SK-N-MC (cell line): ENCODE measurements around the gene RHOH.
"Not testable (repeated sequence)": the region's sequence is repeated elsewhere in the genome, so short reads cannot be mapped to it uniquely, and the experiment has no call there.

ENCODE experiments used
- DNase-seq: peaks from one replicate; pipeline ENCODE4 v3.0.0-alpha.2; 2011; ENCODE audit warnings: low read depth, low spot score
- H3K27ac ChIP-seq: fragments of 200-600 bp; sonication (generic); 2 replicates; pipeline ENCODE4 v1.5.1; 2016; ENCODE audit warnings: mixed run types
- H3K36me3 ChIP-seq: fragments of 200-600 bp; sonication (generic); 2 replicates; pipeline ENCODE4 v1.6.1; 2017; ENCODE audit warnings: antibody characterized with exemption, low read length, mixed read lengths; ENCODE audit not compliant: insufficient read depth
- H3K4me3 ChIP-seq: fragments of 200-600 bp; sonication (generic); 2 replicates; pipeline ENCODE4 v1.5.1; 2016
- H3K9ac ChIP-seq: fragments of 200-600 bp; sonication (generic); 2 replicates; pipeline ENCODE4 v1.8.0; 2017; ENCODE audit warnings: mixed run types, mixed read lengths; ENCODE audit not compliant: insufficient read length
- H3K9me3 ChIP-seq: fragments of 200-600 bp; sonication (generic); 2 replicates; pipeline ENCODE4 v1.6.1; 2017; ENCODE audit warnings: low read depth, mild to moderate bottlenecking, antibody characterized with exemption, low read length, moderate library complexity, mixed read lengths
- EZH2 ChIP-seq: fragments of 200-600 bp; sonication (generic); IDR thresholded peaks from one replicate; pipeline ENCODE4 v1.6.1; 2017; ENCODE audit warnings: antibody characterized with exemption
- FOXP2 ChIP-seq: optimal IDR thresholded peaks from 2 replicates; pipeline ENCODE3; 2011; ENCODE audit warnings: mild to moderate bottlenecking, moderate library complexity; ENCODE audit not compliant: insufficient read depth; ENCODE audit errors: extremely low read length, control extremely low read depth
- POLR2AphosphoS5 ChIP-seq: IDR thresholded peaks from 2 replicates; pipeline ENCODE4 v1.6.1; 2012; ENCODE audit warnings: mild to moderate bottlenecking, low read depth, low read length, borderline replicate concordance

Gene RHOH, protein sequence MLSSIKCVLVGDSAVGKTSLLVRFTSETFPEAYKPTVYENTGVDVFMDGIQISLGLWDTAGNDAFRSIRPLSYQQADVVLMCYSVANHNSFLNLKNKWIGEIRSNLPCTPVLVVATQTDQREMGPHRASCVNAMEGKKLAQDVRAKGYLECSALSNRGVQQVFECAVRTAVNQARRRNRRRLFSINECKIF

DNA sequence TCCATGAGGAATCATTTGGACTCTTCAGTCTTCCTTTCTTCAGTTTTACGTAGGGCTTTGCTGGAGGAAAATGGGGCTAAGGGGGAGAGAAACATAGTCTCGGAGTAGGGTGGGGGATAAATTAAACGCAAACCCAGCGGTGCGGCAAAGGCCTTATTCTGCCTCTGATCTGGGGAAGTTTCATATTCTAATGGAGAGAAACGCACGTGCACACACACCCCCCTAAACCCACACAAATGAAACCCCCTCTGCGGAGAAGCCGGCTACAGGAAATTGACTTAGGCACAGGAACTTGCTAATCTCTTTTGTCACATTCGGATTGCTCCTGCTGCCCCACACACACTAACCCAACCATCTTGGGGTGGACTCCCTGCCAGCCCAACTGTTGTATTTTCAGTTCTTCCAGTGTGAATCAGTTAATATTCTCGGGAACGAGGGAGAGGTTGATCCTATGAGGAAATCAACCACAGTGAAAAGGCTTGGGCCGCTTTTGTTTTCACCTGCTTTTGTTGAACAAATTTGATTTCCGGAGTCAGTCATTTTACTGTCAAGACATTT lies at the start of gene RHOH:
Gene RHOH, plus strand, starts transcription at position 308 of the 558 bp plus-strand sequence. CDS start 46,356 bp downstream, outside the sequence.
- Histone ChIP-seq H3K4me3 (peak within 1 kb of the TSS; percentile 88), H3K27ac (peak within 1 kb of the TSS; percentile 99), H3K36me3 (peaks cover 21% of the 10 kb centered on the region), H3K9me3 (no peaks in the 10 kb centered on the region), H3K9ac (peak within 1 kb of the TSS; percentile 92)
- DNase-seq: no peak
- no peak for TF ChIP-seq EZH2
- TF ChIP-seq FOXP2: peak; percentile 17
- peak; percentile 84 for TF ChIP-seq POLR2AphosphoS5

DNA sequence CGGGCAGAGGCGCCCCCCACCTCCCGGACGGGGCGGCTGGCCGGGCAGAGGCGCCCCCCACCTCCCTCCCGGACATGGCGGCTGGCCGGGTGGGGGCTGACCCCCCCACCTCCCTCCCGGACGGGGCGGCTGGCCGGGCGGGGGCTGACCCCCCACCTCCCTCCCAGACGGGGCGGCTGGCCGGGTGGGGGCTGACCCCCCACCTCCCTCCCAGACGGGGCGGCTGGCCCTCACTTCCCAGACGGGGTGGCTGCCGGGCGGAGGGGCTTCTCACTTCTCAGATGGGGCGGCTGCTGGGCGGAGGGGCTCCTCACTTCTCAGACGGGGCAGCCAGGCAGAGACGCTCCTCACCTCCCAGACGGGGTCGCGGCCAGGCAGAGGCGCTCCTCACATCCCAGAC lies 49.3 kb upstream of the RHOH start:
- not testable (repeated sequence) for H3K9ac ChIP-seq, DNase-seq, H3K4me3 ChIP-seq, H3K27ac ChIP-seq, H3K9me3 ChIP-seq
- H3K36me3 ChIP-seq: peaks cover 43% of the 10 kb centered on the region

DNA sequence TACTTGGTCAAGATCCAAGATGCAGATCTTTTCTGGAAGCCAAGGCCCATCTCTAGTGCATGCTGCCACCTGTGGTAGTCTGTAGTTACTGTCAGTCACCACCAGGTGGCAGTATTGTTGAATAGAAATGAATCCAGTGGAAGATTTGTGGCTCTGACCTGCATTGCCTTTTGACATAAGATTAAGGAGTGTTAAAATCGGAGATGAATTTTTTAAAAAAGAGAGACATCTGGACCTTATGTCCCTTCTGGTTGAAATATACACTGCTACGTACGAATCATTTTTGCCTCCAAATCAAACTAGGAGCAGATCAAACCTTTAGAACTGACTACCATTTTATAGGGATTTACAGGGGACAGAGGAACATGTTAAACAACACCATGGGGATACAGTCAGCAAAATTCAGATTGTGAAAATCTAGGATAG lies 46.9 kb upstream of the RHOH start:
- Histone ChIP-seq H3K9me3 (no peaks in the 10 kb centered on the region), H3K4me3 (no peak overlapping the region), H3K27ac (no peak overlapping the region), H3K36me3 (peaks cover 26% of the 10 kb centered on the region), H3K9ac (no peak overlapping the region)
- DNase-seq: peak; percentile 57
- TF ChIP-seq FOXP2 (no peak), POLR2AphosphoS5 (no peak), EZH2 (no peak)

DNA sequence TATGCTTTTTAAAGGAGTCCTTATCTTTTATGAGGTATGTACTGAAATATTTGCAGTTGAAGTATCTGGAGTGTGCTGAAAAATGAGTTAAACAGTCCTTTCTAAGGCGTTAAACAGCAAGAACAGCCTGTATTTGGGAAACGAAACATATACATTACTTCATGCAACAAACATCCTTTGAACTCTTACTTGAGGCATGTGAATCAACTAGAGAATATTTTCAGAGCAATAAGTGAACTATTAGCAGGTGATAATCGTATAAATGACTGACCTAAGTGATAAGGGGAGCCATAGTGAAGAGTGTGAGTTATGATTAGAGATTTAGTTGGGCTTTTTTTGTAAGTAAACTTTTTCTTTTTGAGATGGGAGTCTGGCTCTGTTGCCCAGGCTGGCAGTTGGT lies 45.9 kb upstream of the RHOH start:
- Histone ChIP-seq H3K4me3 (no peak overlapping the region), H3K9ac (no peak overlapping the region)
- TF ChIP-seq POLR2AphosphoS5: no peak
- TF ChIP-seq FOXP2: no peak
- no peak for TF ChIP-seq EZH2

DNA sequence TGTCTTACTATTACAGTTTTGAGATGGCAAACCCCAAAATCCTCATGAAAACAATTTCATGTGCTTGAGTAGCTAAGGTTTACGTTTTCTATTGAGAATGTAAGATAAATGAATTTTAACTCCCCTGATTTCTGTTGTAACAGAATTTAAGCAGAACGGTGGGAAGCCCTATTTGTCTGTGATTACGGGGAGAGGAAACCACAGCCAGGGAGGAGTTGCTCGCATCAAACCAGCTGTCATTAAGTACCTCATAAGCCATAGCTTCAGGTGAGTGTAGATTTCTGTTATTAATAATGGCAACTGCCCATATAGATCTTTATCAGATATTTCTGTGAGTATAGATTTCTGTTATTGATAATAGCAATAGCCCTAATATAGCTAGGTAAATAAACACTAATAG lies 44.2 kb upstream of the RHOH start:
- TF ChIP-seq EZH2: no peak
- no peak for TF ChIP-seq POLR2AphosphoS5
- TF ChIP-seq FOXP2: no peak
- Histone ChIP-seq H3K36me3 (peaks cover 23% of the 10 kb centered on the region), H3K4me3 (no peak overlapping the region), H3K9ac (peak overlapping the region; percentile 34), H3K27ac (peak overlapping the region; percentile 65; the same call in 1 of the 2 replicates), H3K9me3 (no peaks in the 10 kb centered on the region)
- no peak for DNase-seq

More for the DNA sequence above, 45.9 kb upstream of the RHOH start:
- no peak for DNase-seq
- Histone ChIP-seq H3K36me3 (peaks cover 25% of the 10 kb centered on the region), H3K9me3 (no peaks in the 10 kb centered on the region), H3K27ac (no peak overlapping the region)

DNA sequence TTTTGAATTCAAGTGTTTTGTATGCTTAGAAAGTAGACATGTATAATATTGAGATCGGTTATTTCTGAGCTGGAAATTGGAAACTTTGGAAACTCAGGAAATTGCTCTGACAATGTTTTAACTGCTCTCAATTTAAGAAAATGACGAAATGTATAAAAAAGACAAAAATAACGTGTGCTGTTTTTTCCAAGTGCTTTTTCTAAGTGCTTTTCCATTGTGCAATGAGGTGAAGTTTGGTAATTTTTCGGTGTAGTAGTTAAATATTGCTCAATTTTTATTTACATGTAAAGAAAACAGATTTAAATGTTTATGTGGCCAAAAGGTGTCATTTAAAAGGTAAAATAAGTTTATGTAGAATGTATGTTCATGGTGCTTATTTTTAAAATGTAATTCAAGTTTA lies 39.4 kb upstream of the RHOH start:
- DNase-seq: no peak
- Histone ChIP-seq H3K4me3 (no peak overlapping the region), H3K9me3 (no peaks in the 10 kb centered on the region), H3K36me3 (peaks cover 4% of the 10 kb centered on the region; the same call in 1 of the 2 replicates), H3K9ac (no peak overlapping the region), H3K27ac (0 out of 2 replicates have a peak overlapping the region, but pooled peaks have one; percentile 8)
- TF ChIP-seq EZH2 (no peak), POLR2AphosphoS5 (no peak), FOXP2 (no peak)

DNA sequence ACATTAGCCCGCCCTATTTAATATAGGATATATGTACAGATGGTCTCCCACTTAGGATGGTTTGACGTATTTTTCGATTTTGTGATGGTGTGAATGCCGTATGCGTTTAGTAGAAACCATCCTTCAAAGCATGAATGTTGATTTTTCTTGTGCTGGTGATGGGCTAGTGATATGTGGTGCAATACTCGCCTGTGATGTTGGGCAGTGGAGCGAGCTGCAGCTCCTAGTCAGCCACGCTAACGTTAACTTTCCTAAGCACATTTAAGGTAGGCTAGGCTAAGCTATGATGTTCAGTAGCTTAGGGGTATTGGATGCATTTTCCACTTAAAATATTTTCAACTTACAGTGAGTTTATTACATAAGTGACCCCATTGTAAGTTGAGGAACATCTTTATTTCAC lies 36.6 kb upstream of the RHOH start:
- Histone ChIP-seq H3K4me3 (no peak overlapping the region), H3K36me3 (peaks cover 4% of the 10 kb centered on the region; the same call in 1 of the 2 replicates), H3K9ac (no peak overlapping the region), H3K27ac (no peak overlapping the region), H3K9me3 (no peaks in the 10 kb centered on the region)
- DNase-seq: no peak
- TF ChIP-seq EZH2 (no peak), FOXP2 (no peak), POLR2AphosphoS5 (no peak)

DNA sequence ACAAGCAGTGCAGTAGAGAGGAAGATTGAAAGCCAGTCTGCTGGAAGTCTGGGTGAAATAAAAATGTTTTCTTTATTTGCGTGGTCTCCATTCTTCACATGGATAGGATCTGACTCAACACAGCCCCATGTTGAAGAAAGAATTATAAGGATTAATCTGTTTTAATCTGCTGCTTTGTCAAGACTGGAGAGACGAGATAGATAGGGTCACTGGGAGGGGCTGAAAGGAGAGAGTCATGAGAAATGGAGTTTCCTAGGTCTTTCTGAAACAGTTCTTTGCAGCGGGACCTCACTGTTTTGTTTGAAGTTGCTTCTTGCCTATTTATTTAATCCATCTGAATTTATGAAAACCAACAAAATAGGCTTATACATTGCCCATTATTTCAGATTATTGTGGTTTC lies 32.4 kb upstream of the RHOH start:
- Histone ChIP-seq H3K27ac (no peak overlapping the region), H3K4me3 (no peak overlapping the region), H3K9ac (no peak overlapping the region), H3K36me3 (peaks cover 7% of the 10 kb centered on the region), H3K9me3 (no peaks in the 10 kb centered on the region)
- no peak for DNase-seq
- TF ChIP-seq EZH2 (no peak), POLR2AphosphoS5 (no peak), FOXP2 (no peak)

DNA sequence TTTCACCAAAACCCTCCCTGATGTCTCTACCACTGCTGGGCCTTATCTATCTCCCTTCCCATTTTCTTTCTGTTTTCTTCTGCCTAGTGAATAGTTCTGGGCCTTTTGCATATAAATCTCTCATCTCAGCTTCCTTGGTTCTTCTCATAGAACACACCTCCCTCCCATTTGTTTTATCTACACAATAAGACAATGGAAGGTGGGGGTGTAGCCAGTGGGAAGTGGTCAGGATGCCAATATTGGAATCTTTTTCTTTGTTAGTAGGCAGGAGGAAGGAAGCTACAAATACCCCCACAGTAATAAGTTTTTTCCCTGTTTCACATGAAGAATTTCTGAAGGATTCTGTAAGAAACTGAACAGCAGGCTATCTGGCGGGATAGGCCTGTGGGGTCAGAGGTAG lies 30.9 kb upstream of the RHOH start:
- Histone ChIP-seq H3K9me3 (no peaks in the 10 kb centered on the region), H3K36me3 (peaks cover 7% of the 10 kb centered on the region), H3K9ac (no peak overlapping the region), H3K4me3 (no peak overlapping the region), H3K27ac (no peak overlapping the region)
- DNase-seq: no peak
- TF ChIP-seq POLR2AphosphoS5: no peak
- no peak for TF ChIP-seq FOXP2
- no peak for TF ChIP-seq EZH2
